ENCODE measurements around the gene AKR7A3.

- TF ChIP-seq CTCF (IDR thresholded peaks at IDR 0.05) (no peak), ZFX (IDR thresholded peaks at IDR 0.05; ENCODE audit: borderline replicate concordance) (no peak)
Measured at GRCh38 chr1:19311503-19311930, 22.9 kb upstream of the AKR7A3 start.

Measured in 22Rv1 (cell line).